Gastroesophageal sphincter (tissue), 4 donors: ENCODE measurements around the gene CEP170B. TPM values are rescaled to one million over a fixed set of nuclear protein-coding genes. Genes with fewer than 3 reads are reported as not detected.
"Not testable (repeated sequence)": the region's sequence is repeated elsewhere in the genome, so short reads cannot be mapped to it uniquely, and the experiment has no call there.

Experiments used
- ATAC-seq: fragments of 150-250 bp; one replicate; pipeline ENCODE4 v1.9.1; 2016; ENCODE audit warnings: mild to moderate bottlenecking, moderate library complexity
- H3K27ac ChIP-seq, 4 donors: fragments of 200-600 bp; sonication (generic) in 3 of 4; 1 replicate in 3 of 4; 2 replicates in 1 of 4; pipeline ENCODE4 v1.5.1; 2016 to 2019
- H3K27me3 ChIP-seq: fragments of 200-600 bp; sonication (generic); one replicate; pipeline ENCODE4 v1.5.1; 2019
- H3K36me3 ChIP-seq, 2 donors: fragments of 200-600 bp; sonication (generic); one replicate each; pipeline ENCODE4 v1.5.1; 2019; ENCODE audit warnings: control low read depth in 1 of 2
- H3K4me1 ChIP-seq, 3 donors: fragments of 200-600 bp; sonication (generic); 1 replicate in 2 of 3; 2 replicates in 1 of 3; pipeline ENCODE4 v1.5.1; 2016 to 2019; ENCODE audit warnings: control low read depth in 2 of 3
- H3K4me3 ChIP-seq, 2 donors: fragments of 200-600 bp; sonication (generic); one replicate each; pipeline ENCODE4 v1.5.1; 2019; ENCODE audit warnings: mild to moderate bottlenecking in 1 of 2, moderate library complexity in 1 of 2
- H3K9me3 ChIP-seq, 3 donors: fragments of 200-600 bp; sonication (generic); one replicate each; pipeline ENCODE4 v1.5.1; 2017 to 2019; ENCODE audit warnings: control low read depth in 2 of 3
- CTCF ChIP-seq, 4 experiments: fragments of 200-600 bp in 2 of 4; fragments of 450-650 bp in 2 of 4; sonication (generic) in 1 of 4; IDR thresholded peaks; one replicate each; pipeline ENCODE4 v1.5.1; 2017 to 2019; ENCODE audit warnings: antibody characterized with exemption in 4 of 4, mild to moderate bottlenecking in 2 of 4, moderate library complexity in 2 of 4
- EP300 ChIP-seq: sonication (generic); formaldehyde crosslinking; IDR thresholded peaks from one replicate; pipeline ENCODE4 v1.6.1; 2017; ENCODE audit warnings: antibody characterized with exemption, mild to moderate bottlenecking
- POLR2A ChIP-seq, 2 donors: fragments of 450-650 bp; IDR thresholded peaks; one replicate each; pipeline ENCODE4 v1.6.1; 2017; ENCODE audit warnings: antibody characterized with exemption in 2 of 2, mild to moderate bottlenecking in 2 of 2, moderate library complexity in 1 of 2
- POLR2AphosphoS5 ChIP-seq: sonication (generic); formaldehyde crosslinking; IDR thresholded peaks from one replicate; pipeline ENCODE4 v1.6.1; 2017; ENCODE audit warnings: antibody characterized with exemption
- WGBS, 2 donors: methylation state at CpG; one replicate each; pipeline ENCODE4 v1.1.5; 2018; ENCODE audit warnings: low coverage in 1 of 2; 5-methylcytosine and 5-hydroxymethylcytosine counted together
- total RNA-seq, 4 donors: library from RNA; depleted of rRNA; stranded (reverse); fragments of >200 nt; gene quantifications; one replicate each; pipeline ENCODE4 v1.1.0, GENCODE V29; 2016

The CEP170B gene
- total RNA-seq, 4 donors from 2014 or later = 18.7 to 64.7 (median 25.5) TPM

GRCh38 chr14:104827177-104828055 lies 37.7 kb upstream of the CEP170B start:
- no peaks in the 10 kb centered on the region for H3K36me3 ChIP-seq
- H3K27me3 ChIP-seq = peaks cover 5% of the 10 kb centered on the region
- TF ChIP-seq EP300 (no peak), POLR2AphosphoS5 (no peak), POLR2A (IDR thresholded peaks at IDR 0.05) (no peak), CTCF (IDR thresholded peaks at IDR 0.05) (peak in 2 of 4 experiments; percentile 44 to 48)
- H3K27ac ChIP-seq = peak overlapping the region in 2 of 4 donors; percentile 22 to 57
- H3K4me3 ChIP-seq = peak overlapping the region; percentile 45 to 56
- H3K4me1 ChIP-seq = peaks cover 0 to 25% (median 13%) of the 10 kb centered on the region in 3 donors
- WGBS, 2 donors = 17 to 20% methylated on average over 5 to 7 of the region's 39 CpGs
- no peaks in the 10 kb centered on the region for H3K9me3 ChIP-seq
- peak; percentile 11 for ATAC-seq

- Histone ChIP-seq H3K4me1 (peaks cover 0 to 21% (median 11%) of the 10 kb centered on the region in 3 donors), H3K27ac (no peak overlapping the region), H3K4me3 (no peak overlapping the region), H3K27me3 (peaks cover 5% of the 10 kb centered on the region), H3K36me3 (no peaks in the 10 kb centered on the region), H3K9me3 (no peaks in the 10 kb centered on the region)
- 0 to 61% methylated on average over 1 to 5 of the region's 9 CpGs for WGBS, 2 donors
- ATAC-seq = no peak
- TF ChIP-seq POLR2A (IDR thresholded peaks at IDR 0.05) = no peak
- no peak for TF ChIP-seq POLR2AphosphoS5
- no peak for TF ChIP-seq EP300
- TF ChIP-seq CTCF (IDR thresholded peaks at IDR 0.05) = no peak
Measured at GRCh38 chr14:104830781-104831180, 34.3 kb upstream of the CEP170B start.

GRCh38 chr14:104836171-104836935 lies 28.7 kb upstream of the CEP170B start:
- WGBS, 2 donors = 86% methylated on average over 1 of the region's 41 CpGs; no CpG with 5 or more reads in 1 of the 2 donors
- H3K4me1 ChIP-seq, ATAC-seq, H3K36me3 ChIP-seq, H3K4me3 ChIP-seq, H3K27me3 ChIP-seq, H3K27ac ChIP-seq, H3K9me3 ChIP-seq: not testable (repeated sequence)

GRCh38 chr14:104841730-104842129 lies 23.3 kb upstream of the CEP170B start:
- Histone ChIP-seq H3K9me3 (no peaks in the 10 kb centered on the region), H3K4me3 (no peak overlapping the region), H3K4me1 (peaks cover 0 to 21% (median 15%) of the 10 kb centered on the region in 3 donors), H3K36me3 (no peaks in the 10 kb centered on the region), H3K27me3 (peaks cover 42% of the 10 kb centered on the region), H3K27ac (no peak overlapping the region)
- no peak for ATAC-seq
- TF ChIP-seq EP300 = no peak
- TF ChIP-seq POLR2A (IDR thresholded peaks at IDR 0.05) = no peak
- TF ChIP-seq POLR2AphosphoS5 = no peak
- no peak for TF ChIP-seq CTCF (IDR thresholded peaks at IDR 0.05)
- WGBS, 2 donors = 20 to 50% methylated on average over 1 of the region's 1 CpG

GRCh38 chr14:104843006-104843405 lies 22.1 kb upstream of the CEP170B start:
- Histone ChIP-seq H3K36me3 (no peaks in the 10 kb centered on the region), H3K4me3 (peak overlapping the region in 1 of 2 donors; percentile 51), H3K4me1 (peaks cover 0 to 21% (median 15%) of the 10 kb centered on the region in 3 donors), H3K27ac (no peak overlapping the region), H3K27me3 (peaks cover 49% of the 10 kb centered on the region), H3K9me3 (no peaks in the 10 kb centered on the region)
- ATAC-seq = no peak
- WGBS, 2 donors = 100% methylated on average over 1 of the region's 13 CpGs; no CpG with 5 or more reads in 1 of the 2 donors
- TF ChIP-seq CTCF (IDR thresholded peaks at IDR 0.05) = no peak
- no peak for TF ChIP-seq POLR2AphosphoS5
- TF ChIP-seq EP300 = no peak
- no peak for TF ChIP-seq POLR2A (IDR thresholded peaks at IDR 0.05)
